CD4-positive, alpha-beta T cell treated with Interleukin-6 for 4 hours (primary cell): ENCODE results near the gene VDR.

ENCODE experiments used
- DNase-seq: peaks from one replicate; pipeline ENCODE4 v3.0.0-alpha.2; 2020; ENCODE audit warnings: mixed read lengths

VDR gene

DNA sequence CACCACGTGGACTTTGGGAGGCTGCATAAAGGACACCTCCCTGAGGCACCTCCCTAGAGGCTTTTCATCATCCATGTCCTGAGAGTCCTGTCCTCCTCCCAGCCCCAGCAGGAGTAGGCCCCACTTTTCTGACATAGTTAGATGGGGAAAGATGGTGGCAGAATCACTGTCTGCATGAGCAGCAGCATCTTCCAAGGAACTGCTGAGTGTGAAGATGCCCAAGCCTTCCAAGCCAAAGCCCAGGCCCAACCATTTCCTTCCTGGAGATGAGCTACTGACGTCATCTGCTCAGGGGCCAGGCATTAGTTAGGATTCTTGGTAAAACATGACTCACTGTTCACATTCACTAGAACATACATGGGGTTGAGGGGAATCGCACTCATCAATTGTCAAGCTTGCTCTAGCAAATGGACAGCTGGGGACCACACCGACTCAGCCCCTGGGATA is 37.3 kb downstream of the VDR start:
- DNase-seq, result no peak

- DNase-seq, result no peak
Measured at GRCh38 chr12:47864646-47865235, 40.1 kb downstream of the VDR start.

- DNase-seq, result no peak
Measured at GRCh38 chr12:47863985-47864384, 40.8 kb downstream of the VDR start.

DNA sequence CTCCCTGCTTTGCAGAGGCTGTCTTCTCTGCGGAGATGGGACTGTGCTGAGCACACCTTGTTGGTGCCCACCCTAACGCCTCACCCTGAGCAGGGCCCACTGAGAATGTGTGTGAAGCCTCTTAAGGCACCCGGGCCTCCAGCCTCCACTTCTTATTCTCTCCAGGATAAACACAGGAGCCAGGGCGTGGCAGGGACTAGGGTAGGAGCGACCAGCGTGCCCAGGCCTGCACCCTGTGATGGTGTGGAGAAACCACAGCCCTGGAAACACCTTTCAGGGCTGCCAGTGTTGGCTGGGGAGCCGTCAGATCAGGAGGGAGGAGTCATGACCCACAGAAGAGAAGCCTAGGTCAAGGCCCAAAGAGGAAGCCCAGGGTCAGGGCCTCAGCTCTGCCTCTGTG is 41.3 kb downstream of the VDR start:
- DNase-seq, result no peak

DNA sequence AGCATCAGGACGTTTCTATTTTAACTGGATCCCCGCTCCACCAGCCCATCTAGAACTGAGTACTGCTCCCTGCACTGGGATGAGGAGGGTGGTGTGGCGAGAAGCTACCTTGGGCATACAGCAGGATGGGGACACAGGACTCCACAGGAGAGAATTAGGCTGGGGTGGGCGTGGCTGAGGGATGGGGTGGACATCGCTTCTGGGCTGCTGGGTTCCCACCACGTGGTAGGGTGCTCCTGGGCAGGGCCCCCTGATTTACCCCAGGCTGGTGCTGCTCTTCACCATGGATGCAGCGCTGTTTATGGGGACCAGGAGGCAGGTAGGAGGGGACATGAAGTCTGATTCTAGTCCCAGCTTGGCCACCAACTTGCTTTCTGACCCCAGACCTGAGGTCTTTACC is 41.9 kb downstream of the VDR start:
- no peak for DNase-seq

GRCh38 chr12:47862167-47862750 is 42.5 kb downstream of the VDR start:
- DNase-seq, result no peak

DNA sequence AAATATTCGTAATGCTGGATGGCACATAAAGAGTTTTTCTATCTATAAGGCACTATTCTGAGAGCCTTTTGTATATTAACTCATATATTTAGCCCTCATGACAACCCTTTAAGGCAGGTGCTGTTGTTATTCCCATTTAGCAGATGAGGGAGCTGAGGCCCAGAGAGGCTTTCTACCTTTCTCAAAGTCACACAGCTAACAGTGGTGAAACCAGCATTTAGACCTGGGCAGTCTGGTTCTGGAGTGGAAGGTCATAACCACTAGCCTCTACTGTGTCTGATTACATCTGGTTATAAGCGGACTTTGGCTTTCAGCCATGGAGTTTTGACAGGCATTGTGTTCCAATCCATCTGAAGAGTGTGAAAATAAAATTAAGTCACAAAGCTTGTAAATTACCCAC is 43.9 kb downstream of the VDR start:
- no peak for DNase-seq

DNA sequence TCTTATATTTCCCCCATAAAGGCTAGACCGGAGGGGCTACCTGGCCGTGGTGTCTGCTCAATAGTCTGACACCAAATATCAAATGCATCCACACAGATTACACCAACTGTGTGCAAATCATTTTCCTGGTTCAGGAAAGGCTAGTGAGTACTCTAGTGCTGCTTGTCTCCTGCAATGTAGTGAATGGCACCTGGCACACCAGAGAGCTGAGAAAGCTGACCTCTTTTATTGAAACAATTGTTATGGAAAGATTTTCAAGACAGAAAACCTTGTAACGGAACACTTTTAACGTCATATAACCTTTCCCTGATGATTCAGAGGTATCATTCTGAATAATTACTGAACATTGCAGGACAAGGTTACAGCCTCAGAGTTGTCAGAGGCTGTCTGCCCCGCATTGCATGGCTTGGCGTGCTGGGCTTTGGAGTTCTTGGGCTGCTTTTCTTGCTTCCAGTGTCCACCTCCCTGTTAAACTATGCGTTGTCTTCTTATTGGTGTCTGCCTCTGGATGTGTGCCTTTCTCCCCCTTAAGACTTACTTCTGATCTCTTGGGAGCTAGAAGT is 44.4 kb downstream of the VDR start:
- no peak for DNase-seq

- no peak for DNase-seq
Measured at GRCh38 chr12:47858511-47859266, 46.1 kb downstream of the VDR start.

DNA sequence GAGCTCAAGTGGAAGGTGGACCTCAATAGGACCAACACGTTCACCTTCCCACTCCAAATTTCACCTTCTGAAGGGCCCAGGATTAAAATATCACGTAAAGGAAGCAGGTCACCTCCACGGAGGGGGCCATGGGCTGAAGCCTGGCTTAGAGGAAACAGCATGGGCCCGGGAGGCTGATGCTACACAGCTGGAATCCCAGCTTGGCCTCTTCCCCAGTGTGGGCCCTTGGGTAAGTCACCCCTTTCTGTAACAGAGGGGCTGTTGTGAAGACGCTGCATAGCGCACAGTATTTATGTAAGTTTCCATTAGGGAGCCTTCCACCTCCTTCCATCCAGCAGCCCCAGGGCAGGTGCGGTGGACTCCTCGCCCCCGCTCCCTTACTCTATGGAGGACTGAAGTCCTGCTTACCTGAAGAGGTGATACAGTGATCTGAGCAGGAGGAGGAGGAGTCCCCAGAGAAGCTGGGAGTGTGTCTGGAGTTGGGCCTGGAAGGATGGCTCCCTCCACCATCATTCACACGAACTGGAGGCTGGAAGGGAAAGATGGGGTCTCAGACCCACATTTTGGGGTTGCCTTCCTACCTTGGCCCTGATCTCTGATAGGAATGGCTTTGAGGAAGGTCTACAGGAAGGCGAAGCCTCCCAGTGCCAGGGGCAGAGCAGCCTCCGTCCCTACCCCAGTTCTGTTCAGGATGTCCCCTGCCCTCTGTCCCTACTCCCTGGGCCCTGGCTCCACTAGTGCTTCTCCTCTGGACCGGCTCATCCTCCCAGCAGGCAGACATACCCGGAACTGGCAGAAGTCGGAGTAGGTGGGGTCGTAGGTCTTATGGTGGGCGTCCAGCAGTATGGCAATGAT is 47.8 kb downstream of the VDR start:
- DNase-seq, result no peak

GRCh38 chr12:47856094-47856493 is 48.7 kb downstream of the VDR start:
- DNase-seq, result no peak

DNA sequence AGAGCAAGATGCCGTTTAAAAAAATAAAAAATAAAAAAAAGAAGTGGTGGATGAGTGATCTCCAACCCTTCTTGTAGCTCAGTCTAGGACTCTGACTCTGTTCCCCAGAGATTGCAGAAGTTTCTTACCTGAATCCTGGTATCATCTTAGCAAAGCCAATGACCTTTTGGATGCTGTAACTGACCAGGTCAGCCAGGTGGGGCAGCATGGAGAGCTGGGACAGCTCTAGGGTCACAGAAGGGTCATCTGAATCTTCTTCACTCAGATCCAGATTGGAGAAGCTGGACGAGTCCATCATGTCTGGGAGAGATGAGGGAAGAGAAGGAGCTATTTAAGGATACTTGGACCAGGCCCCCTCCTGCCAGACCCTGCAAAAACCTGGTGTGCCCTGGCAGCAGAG is 49.3 kb downstream of the VDR start:
- DNase-seq, result no peak

DNA sequence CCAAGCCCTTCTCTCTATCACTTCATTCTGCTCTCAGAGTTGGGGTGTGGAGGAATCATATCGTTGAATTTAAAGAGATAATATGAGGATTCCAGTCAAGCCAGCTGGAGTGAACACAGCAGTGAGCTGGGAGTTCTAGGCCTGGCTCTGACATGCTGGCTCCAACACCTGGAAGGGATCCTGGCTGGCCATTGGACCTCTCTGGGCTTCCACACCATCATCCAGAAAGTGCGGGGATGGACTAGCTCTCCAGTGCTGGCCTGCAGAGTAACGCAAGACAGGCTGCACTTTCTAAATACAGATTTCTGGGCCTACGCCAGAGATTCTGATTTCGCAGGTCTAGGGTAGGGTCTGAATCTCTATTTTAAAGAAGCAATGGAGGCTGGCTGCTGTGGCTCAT is 50.3 kb downstream of the VDR start:
- no peak for DNase-seq

GRCh38 chr12:47852096-47852571 is 52.7 kb downstream of the VDR start:
- no peak for DNase-seq

DNA sequence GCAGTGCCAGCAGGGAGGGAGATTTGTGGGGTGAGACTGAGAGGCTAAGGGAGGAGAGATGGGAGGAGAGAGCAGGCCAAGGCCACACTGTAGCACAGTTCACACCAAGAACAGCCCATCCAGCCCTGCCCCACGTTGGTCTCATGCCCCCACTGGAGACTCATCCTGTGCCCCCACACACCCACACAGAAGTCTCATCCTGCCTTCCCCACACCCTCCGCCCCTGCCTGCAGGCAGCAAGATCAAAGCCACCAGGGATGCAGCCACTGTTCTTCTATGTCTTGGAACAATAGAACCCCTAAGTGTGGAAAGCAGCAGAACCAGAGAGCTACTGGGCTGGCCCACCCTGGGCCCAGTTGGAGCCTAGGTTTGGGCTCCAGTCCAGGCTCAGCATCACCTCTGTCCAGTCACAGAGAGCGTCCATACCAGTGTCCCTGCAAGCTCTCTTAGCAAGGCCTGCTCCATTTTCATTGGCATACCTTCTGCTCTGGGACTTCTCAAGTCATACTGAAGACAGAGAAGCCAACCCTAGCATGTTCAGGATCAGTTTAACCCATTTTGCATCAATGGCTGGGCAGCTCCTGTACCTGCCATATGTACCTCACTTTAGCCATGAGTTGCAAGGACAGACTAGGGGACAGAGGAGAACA is 53.4 kb downstream of the VDR start:
- no peak for DNase-seq

DNA sequence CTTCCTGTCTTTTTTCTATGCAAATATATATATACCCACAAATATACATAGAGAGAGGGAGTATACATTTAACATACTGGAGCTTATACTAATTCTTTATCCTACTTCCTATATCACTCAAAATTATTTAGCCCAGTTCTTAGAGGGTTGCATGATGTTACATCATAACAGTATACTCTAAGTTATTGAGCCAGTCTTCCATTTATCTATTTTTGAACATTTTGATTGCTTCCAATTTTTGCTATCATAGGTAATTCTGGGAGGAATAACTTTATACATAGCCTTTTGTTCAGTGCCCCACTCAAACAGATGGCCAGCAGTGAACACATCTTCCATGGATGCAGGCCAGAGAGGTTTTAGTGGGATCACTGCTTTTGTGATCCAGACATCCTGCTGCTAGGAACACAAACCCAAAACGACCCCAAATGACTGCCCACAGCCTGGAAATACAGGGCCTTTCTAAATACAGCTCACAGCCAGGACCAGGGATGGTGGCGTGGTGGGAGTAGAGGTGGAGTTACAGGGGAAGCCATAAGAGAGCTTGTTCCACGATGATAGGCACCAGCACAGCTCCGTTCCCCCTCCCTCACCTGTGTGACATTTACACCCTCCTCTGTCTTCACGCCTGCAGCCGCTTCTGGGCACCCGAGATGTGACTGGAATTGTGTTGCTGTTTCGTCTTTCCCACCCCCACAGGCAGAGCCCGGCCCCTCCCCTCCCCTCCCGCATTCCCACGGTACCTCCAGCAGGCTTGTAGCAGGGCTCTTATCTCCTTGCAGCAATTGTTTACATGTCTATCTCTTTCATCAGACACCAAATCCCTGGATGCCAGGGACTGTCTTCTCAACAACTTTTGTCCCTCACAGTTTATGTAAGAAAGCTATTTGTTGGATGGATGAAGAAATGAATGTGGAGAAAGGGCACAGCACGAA is 54.4 kb downstream of the VDR start:
- no peak for DNase-seq

DNA sequence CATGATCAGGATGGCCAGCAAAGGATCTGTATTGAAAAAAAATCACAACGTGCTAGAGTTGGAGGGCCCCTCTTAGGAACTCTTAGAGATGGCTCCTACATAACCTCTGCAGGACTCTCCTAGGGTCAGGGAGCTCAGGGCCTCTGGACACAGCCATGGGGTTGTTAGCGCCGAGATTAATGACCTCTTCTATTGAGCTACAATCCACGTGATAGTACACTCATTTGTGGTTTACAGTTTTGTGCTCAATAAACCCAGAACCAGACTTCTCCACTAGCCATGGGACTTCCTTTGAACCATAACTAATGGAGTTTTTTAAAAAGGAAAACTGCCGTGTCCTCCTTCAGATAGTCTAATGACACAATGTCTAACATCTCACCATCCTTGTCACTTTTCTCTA is 55.5 kb downstream of the VDR start:
- DNase-seq, result no peak

- no peak for DNase-seq
Measured at GRCh38 chr12:47848853-47849252, 55.9 kb downstream of the VDR start.

DNA sequence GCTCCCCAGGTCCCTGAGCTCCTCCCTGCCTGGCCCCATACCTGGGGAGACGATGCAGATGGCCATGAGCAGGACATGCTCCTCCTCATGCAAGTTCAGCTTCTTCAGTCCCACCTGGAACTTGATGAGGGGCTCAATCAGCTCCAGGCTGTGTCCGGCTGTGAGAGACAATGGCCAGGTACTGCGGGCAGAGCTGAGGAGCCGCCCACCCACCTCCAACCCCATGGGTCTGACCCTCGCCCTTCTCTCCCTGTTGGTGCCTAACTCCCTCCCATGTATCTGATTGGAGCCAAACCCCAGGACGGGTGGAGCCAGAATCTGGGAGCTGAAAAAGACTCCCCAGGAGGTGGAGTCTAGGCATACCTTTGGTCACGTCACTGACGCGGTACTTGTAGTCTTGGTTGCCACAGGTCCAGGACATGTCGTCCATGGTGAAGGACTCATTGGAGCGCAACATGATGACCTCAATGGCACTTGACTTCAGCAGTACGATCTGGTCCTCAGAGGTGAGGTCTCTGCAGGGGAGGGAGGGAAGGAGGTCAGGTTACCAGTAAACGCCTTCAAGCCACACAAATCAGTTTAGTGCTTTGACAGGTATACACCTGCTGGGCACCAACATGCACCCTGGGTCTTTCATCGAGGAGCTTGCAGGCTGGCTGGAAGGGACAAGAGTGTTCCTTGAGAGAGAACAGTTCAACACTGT is 58.3 kb downstream of the VDR start:
- no peak for DNase-seq

GRCh38 chr12:47845081-47845480 is 59.7 kb downstream of the VDR start:
- DNase-seq, result no peak
